Prostate gland (tissue), 2 donors: ENCODE measurements around the gene NEU2. TPM values are rescaled to one million over a fixed set of nuclear protein-coding genes. Genes with fewer than 3 reads are reported as not detected.

Experiments
- DNase-seq: peaks from one replicate; pipeline ENCODE4 v3.0.0-alpha.2; 2019; ENCODE audit warnings: low spot score
- H3K27ac ChIP-seq, 2 donors: fragments of 200-600 bp; sonication (generic); 2 replicates each; pipeline ENCODE4 v1.5.1; 2017 to 2019
- H3K27me3 ChIP-seq: fragments of 200-600 bp; sonication (generic); replicated peaks from 2 replicates; pipeline ENCODE4 v1.5.1; 2019; ENCODE audit not compliant: insufficient read depth
- H3K36me3 ChIP-seq, 2 donors: fragments of 200-600 bp; sonication (generic); 1 replicate in 1 of 2; 2 replicates in 1 of 2; pipeline versions ENCODE4 v1.5.1 to v1.8.1; 2017 to 2019
- H3K4me1 ChIP-seq: fragments of 200-600 bp; sonication (generic); replicated peaks from 2 replicates; pipeline ENCODE4 v1.5.1; 2019
- H3K4me3 ChIP-seq, 2 donors: fragments of 200-600 bp; sonication (generic); 2 replicates each; pipeline ENCODE4 v1.5.1; 2017 to 2019
- H3K9me3 ChIP-seq: fragments of 200-600 bp; sonication (generic); 2 replicates; pipeline ENCODE4 v1.5.1; 2017
- CTCF ChIP-seq, 4 experiments: fragments of 200-600 bp in 2 of 4; fragments of 450-650 bp in 2 of 4; sonication (generic) in 2 of 4; IDR thresholded peaks; 1 replicate in 3 of 4; 2 replicates in 1 of 4; pipeline ENCODE4 v1.5.1; 2016 to 2019; ENCODE audit warnings: antibody characterized with exemption in 4 of 4, mild to moderate bottlenecking in 2 of 4, moderate library complexity in 2 of 4
- POLR2A ChIP-seq: fragments of 450-650 bp; IDR thresholded peaks from one replicate; pipeline ENCODE4 v1.6.1; 2016; ENCODE audit warnings: antibody characterized with exemption, mild to moderate bottlenecking
- POLR2AphosphoS5 ChIP-seq: sonication (generic); formaldehyde crosslinking; IDR thresholded peaks from one replicate; pipeline ENCODE4 v1.6.1; 2017; ENCODE audit warnings: antibody characterized with exemption
- WGBS: methylation state at CpG from one replicate; pipeline ENCODE4 v1.1.5; 2018; 5-methylcytosine and 5-hydroxymethylcytosine counted together
- intact Hi-C: fragments of 100-400 bp; cut with DNase I; formaldehyde crosslinking; loops from one replicate; pipeline ENCODE4 v1.14.2; 2022
- total RNA-seq, 2 donors: library from RNA; depleted of rRNA; stranded (reverse); fragments of >200 nt; gene quantifications; one replicate each; pipeline ENCODE4 v1.1.0, GENCODE V29; 2016

Gene NEU2
- total RNA-seq, 2 donors from 2014 or later: not detected

- DNase-seq: no peak
- H3K27me3 ChIP-seq: no peaks in the 10 kb centered on the region
- intact Hi-C loops: no loop called here
- TF ChIP-seq POLR2AphosphoS5 (no peak), POLR2A (no peak), CTCF (IDR thresholded peaks at IDR 0.05) (no peak)
- H3K4me1 ChIP-seq: no peaks in the 10 kb centered on the region
- H3K4me3 ChIP-seq: no peak overlapping the region
- 60% methylated on average over 8 of the region's 8 CpGs for WGBS
- no peak overlapping the region for H3K27ac ChIP-seq
- no peaks in the 10 kb centered on the region for H3K9me3 ChIP-seq
- H3K36me3 ChIP-seq: no peaks in the 10 kb centered on the region
Measured at GRCh38 chr2:233039212-233039845, 6.9 kb downstream of the NEU2 start.

- DNase-seq: no peak
- intact Hi-C loops: no loop called here
- H3K27ac ChIP-seq: no peak overlapping the region
Measured at GRCh38 chr2:233039846-233040530, 7.5 kb downstream of the NEU2 start.

GRCh38 chr2:233040571-233040970 is 8.1 kb downstream of the NEU2 start:
- no peak overlapping the region for H3K4me3 ChIP-seq
- TF ChIP-seq POLR2A: no peak
- no peak for TF ChIP-seq CTCF (IDR thresholded peaks at IDR 0.05)
- no peak for TF ChIP-seq POLR2AphosphoS5
- H3K27me3 ChIP-seq: no peaks in the 10 kb centered on the region
- H3K36me3 ChIP-seq: no peaks in the 10 kb centered on the region
- no peak for DNase-seq
- no peaks in the 10 kb centered on the region for H3K9me3 ChIP-seq
- no peak overlapping the region for H3K27ac ChIP-seq
- intact Hi-C loops: no loop called here
- 80% methylated on average over 4 of the region's 4 CpGs for WGBS
- H3K4me1 ChIP-seq: no peaks in the 10 kb centered on the region

More at GRCh38 chr2:233039846-233040530, 7.5 kb downstream of the NEU2 start:
- H3K9me3 ChIP-seq: no peaks in the 10 kb centered on the region
- H3K27me3 ChIP-seq: no peaks in the 10 kb centered on the region
- H3K4me1 ChIP-seq: no peaks in the 10 kb centered on the region
- TF ChIP-seq POLR2A (no peak), POLR2AphosphoS5 (no peak), CTCF (IDR thresholded peaks at IDR 0.05) (no peak)
- H3K4me3 ChIP-seq: no peak overlapping the region
- H3K36me3 ChIP-seq: no peaks in the 10 kb centered on the region
- WGBS: 90% methylated on average over 9 of the region's 10 CpGs

GRCh38 chr2:233041722-233042323 is 9.4 kb downstream of the NEU2 start:
- Histone ChIP-seq H3K4me1 (no peaks in the 10 kb centered on the region), H3K9me3 (no peaks in the 10 kb centered on the region), H3K27ac (no peak overlapping the region), H3K36me3 (no peaks in the 10 kb centered on the region), H3K27me3 (no peaks in the 10 kb centered on the region), H3K4me3 (no peak overlapping the region)
- no peak for DNase-seq
- intact Hi-C loops: no loop called here
- 86% methylated on average over 10 of the region's 10 CpGs for WGBS
- TF ChIP-seq CTCF (IDR thresholded peaks at IDR 0.05): no peak
